Sigmoid colon (tissue), 4 donors: ENCODE results near the gene CORT.

ENCODE experiments used
- CTCF ChIP-seq, 4 experiments: fragments of 450-650 bp in 3 of 4; fragments of 200-600 bp in 1 of 4; IDR thresholded peaks; one replicate each; pipeline ENCODE4 v1.5.1; 2016 to 2019; ENCODE audit warnings: antibody characterized with exemption in 4 of 4, mild to moderate bottlenecking in 3 of 4, moderate library complexity in 2 of 4
- EP300 ChIP-seq, 4 donors: sonication (generic); formaldehyde crosslinking; IDR thresholded peaks; one replicate each; pipeline ENCODE4 v1.6.1; 2017; ENCODE audit warnings: antibody characterized with exemption in 4 of 4
- POLR2A ChIP-seq, 2 donors: fragments of 450-650 bp; IDR thresholded peaks; one replicate each; pipeline ENCODE4 v1.6.1; 2016; ENCODE audit warnings: antibody characterized with exemption in 2 of 2, mild to moderate bottlenecking in 2 of 2, moderate library complexity in 2 of 2
- POLR2AphosphoS5 ChIP-seq, 4 donors: sonication (generic); formaldehyde crosslinking; IDR thresholded peaks; one replicate each; pipeline ENCODE4 v1.6.1; 2017; ENCODE audit warnings: antibody characterized with exemption in 4 of 4

- TF ChIP-seq CTCF (IDR thresholded peaks at IDR 0.05) (no peak), POLR2A (IDR thresholded peaks at IDR 0.05) (no peak), POLR2AphosphoS5 (IDR thresholded peaks at IDR 0.05) (no peak), EP300 (IDR thresholded peaks at IDR 0.05) (no peak)
Measured at GRCh38 chr1:10421637-10422036, 28.2 kb upstream of the CORT start.
